Stimulated activated memory B cell treated with anti-CD40 and anti-IgM and Interleukin-4, amounts not matched to agents 10 μg/mL and 1 μg/mL and 100 μg/mL, for 72 hours (primary cell): ENCODE results near the gene OXNAD1.

Experiments used
- ATAC-seq: fragments of 150-1000 bp; cut with Tn5 transposase; 2 replicates; pipeline ENCODE4 v1.10.0; 2021
- H3K27ac Mint-ChIP-seq: one replicate; pipeline ENCODE4 v1.8.0; 2022; ENCODE audit warnings: mild to moderate bottlenecking, mixed read lengths
- H3K27me3 Mint-ChIP-seq: one replicate; pipeline ENCODE4 v1.8.0; 2022; ENCODE audit warnings: mixed read lengths
- H3K36me3 Mint-ChIP-seq: one replicate; pipeline ENCODE4 v1.8.0; 2022; ENCODE audit warnings: mixed read lengths
- H3K4me1 Mint-ChIP-seq: one replicate; pipeline ENCODE4 v1.8.0; 2022; ENCODE audit warnings: mixed read lengths
- H3K4me3 Mint-ChIP-seq: one replicate; pipeline ENCODE4 v1.8.0; 2022; ENCODE audit warnings: mild to moderate bottlenecking, moderate library complexity, mixed read lengths
- H3K9me3 Mint-ChIP-seq: one replicate; pipeline ENCODE4 v1.8.0; 2022; ENCODE audit warnings: mixed read lengths

The OXNAD1 gene

DNA sequence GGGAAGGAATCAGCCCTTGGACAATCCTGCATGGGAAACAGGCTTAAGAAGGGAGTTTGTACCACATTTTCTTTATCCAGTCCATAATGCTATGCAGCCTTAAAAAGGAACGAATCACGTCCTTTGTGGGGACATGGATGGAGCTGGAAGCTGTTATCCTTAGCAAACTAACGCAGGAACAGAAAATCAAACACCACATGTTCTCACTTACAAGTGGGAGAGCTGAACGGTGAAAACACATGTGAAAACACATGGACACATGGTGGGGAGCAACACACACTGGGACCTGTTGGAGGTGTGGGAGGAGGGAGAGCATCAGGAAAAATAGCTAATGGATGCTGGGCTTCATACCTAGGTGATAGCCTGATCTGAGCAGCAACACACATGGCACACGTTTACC lies 70.3 kb downstream of the OXNAD1 start:
- ATAC-seq, result no peak
- Mint-ChIP-seq H3K4me1 (peaks cover 24% of the 10 kb centered on the region), H3K27me3 (no peaks in the 10 kb centered on the region), H3K27ac (peak overlapping the region; percentile 44), H3K9me3 (peaks cover 8% of the 10 kb centered on the region), H3K36me3 (peaks cover 84% of the 10 kb centered on the region), H3K4me3 (no peak overlapping the region)

DNA sequence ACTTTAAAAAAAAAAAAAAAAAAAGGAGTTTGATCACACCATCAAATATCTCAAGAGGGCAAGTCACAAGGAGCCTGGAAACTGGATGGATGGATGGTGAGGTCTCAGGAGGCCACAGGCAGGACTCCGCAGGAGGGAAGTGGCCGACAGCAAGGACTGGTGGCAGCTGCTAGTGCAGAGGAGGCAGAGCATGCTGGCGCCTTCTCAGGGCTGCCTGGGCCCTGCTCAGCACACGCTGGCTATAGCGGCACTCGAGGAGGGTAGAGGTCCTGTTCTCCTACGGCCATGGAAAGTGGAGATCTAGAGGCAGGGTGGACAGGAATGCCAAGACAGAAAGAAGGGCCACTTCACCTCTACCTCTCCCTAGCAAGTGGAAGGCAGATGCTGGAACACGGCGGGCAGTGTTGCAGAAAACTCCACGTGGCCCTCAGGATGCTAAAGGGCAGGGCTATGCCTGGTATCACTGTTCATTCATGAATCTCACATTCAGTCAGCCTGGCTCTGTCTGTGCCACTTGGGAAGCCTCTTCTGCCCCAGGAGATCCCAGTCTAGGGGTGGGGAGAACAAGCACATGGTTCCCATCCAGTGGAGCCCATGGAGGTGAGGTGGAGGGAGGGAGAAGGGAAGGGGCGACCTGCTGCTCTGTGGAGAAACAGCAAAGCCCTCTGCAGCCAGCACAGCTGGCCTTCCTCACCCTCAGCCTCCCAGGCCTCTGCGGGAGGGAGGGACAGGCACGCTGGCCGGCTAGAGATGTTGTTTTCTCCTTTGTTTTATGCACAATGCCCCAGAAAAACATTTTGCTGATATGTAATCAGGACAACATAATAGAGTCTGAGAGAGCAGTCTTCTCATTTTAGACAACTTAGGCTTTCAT lies 71.0 kb downstream of the OXNAD1 start:
- H3K27ac Mint-ChIP-seq, result peak overlapping the region; percentile 44
- H3K36me3 Mint-ChIP-seq, result peaks cover 83% of the 10 kb centered on the region
- ATAC-seq, result no peak
- peaks cover 24% of the 10 kb centered on the region for H3K4me1 Mint-ChIP-seq
- H3K4me3 Mint-ChIP-seq, result no peak overlapping the region
- H3K27me3 Mint-ChIP-seq, result no peaks in the 10 kb centered on the region
- H3K9me3 Mint-ChIP-seq, result peaks cover 8% of the 10 kb centered on the region

DNA sequence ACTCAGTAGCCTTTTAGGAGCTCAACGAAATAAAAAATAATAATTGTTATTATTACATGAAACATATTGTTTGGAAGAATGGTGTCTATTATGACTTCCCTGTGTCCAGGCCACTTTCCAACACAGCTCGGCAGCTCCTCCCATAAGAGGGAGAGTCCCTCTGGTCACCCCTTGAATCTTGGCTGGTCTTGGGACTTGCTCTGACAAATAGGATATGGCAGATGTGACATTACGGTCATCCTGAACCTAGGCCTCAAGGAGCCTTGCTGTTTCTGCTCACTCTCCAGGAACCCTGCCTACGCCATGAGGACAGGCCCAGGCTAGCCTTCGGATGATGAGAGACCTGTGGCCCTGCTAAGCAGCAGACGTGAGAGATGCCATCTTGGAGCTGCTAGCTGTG lies 71.8 kb downstream of the OXNAD1 start:
- Mint-ChIP-seq H3K9me3 (peaks cover 4% of the 10 kb centered on the region), H3K27me3 (no peaks in the 10 kb centered on the region), H3K4me3 (no peak overlapping the region), H3K27ac (no peak overlapping the region), H3K36me3 (peaks cover 74% of the 10 kb centered on the region), H3K4me1 (peaks cover 24% of the 10 kb centered on the region)
- ATAC-seq, result no peak

DNA sequence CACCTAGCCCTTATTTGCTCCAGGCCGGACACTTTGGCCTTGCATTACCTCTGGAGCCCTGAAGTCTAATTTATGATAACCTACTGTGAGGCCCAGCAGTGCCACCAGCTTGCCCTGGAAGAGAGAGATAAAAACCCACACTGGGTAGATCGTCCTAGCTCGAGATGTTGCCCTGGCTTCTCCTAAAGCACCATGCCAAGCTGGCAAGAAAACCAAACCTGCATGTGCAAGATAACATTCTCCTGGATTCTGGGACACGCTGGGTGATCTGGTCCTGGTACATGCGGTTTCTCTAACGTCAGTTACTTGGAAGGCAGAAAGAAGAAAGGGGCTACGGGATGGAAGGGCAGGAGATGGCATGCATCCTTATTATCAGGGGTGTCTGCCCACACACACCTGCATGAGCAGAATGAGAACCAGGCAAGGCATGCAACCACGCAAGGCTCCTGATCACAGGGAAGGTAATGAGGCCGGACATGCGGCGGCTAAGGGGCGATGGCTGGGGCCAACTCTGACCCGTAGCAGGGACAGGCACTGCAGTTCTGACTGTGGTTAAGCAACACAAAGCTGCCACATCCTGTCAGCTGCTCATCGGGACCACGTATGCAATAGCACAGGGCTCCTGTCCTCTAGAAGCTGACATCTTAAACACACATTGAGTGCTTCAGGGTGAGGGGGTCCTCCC lies 73.0 kb downstream of the OXNAD1 start:
- peaks cover 27% of the 10 kb centered on the region for H3K4me1 Mint-ChIP-seq

DNA sequence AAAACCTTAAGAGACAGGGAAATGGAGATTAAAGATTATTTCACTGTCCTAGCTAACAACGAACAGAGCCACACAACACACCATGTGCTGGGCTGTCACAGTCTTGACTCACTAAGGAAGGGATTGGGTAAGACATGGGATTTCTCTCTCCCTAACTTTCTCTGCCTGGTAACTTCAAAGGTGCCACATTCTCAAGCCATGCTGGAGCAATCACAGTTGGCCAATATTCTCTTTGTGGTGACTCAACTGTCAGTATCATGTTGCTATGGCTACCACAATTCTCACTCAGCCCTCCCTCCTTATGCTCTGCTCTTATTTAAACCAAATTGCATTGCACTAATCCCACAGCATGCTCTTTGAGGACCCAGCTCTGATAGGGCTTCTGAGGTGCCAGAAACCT lies 74.0 kb downstream of the OXNAD1 start:
- H3K36me3 Mint-ChIP-seq, result peaks cover 66% of the 10 kb centered on the region
- H3K9me3 Mint-ChIP-seq, result no peaks in the 10 kb centered on the region
- H3K27ac Mint-ChIP-seq, result peak overlapping the region; percentile 21
- no peak overlapping the region for H3K4me3 Mint-ChIP-seq
- no peaks in the 10 kb centered on the region for H3K27me3 Mint-ChIP-seq
- H3K4me1 Mint-ChIP-seq, result peaks cover 34% of the 10 kb centered on the region
- no peak for ATAC-seq

More for the DNA sequence above, 73.0 kb downstream of the OXNAD1 start:
- peaks cover 65% of the 10 kb centered on the region for H3K36me3 Mint-ChIP-seq
- H3K9me3 Mint-ChIP-seq, result no peaks in the 10 kb centered on the region
- H3K27ac Mint-ChIP-seq, result peak overlapping the region; percentile 10
- no peak overlapping the region for H3K4me3 Mint-ChIP-seq
- no peaks in the 10 kb centered on the region for H3K27me3 Mint-ChIP-seq
- peak; percentile 77 for ATAC-seq

DNA sequence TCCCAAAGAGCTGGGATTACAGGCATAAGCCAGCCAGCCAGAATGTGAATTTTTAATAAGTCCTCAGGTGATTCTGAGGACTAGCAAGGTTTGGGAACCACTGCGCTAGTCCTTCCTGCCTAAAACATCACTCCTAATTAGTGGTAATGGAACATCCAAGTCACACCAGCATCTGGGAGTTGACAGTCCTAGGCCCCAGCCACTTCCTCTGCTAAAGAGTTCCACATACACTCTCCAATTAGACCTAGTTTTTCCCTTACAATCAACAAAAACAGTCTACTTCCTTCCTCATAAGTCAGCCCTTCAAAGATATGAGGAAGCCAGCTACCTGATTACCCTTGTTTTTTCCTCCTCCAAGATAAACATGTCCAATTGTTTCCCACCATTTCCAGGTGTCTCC lies 78.1 kb downstream of the OXNAD1 start:
- H3K9me3 Mint-ChIP-seq, result no peaks in the 10 kb centered on the region
- H3K4me1 Mint-ChIP-seq, result peaks cover 29% of the 10 kb centered on the region
- H3K4me3 Mint-ChIP-seq, result no peak overlapping the region
- no peak for ATAC-seq
- peaks cover 74% of the 10 kb centered on the region for H3K36me3 Mint-ChIP-seq
- H3K27ac Mint-ChIP-seq, result peak overlapping the region; percentile 41
- H3K27me3 Mint-ChIP-seq, result no peaks in the 10 kb centered on the region

DNA sequence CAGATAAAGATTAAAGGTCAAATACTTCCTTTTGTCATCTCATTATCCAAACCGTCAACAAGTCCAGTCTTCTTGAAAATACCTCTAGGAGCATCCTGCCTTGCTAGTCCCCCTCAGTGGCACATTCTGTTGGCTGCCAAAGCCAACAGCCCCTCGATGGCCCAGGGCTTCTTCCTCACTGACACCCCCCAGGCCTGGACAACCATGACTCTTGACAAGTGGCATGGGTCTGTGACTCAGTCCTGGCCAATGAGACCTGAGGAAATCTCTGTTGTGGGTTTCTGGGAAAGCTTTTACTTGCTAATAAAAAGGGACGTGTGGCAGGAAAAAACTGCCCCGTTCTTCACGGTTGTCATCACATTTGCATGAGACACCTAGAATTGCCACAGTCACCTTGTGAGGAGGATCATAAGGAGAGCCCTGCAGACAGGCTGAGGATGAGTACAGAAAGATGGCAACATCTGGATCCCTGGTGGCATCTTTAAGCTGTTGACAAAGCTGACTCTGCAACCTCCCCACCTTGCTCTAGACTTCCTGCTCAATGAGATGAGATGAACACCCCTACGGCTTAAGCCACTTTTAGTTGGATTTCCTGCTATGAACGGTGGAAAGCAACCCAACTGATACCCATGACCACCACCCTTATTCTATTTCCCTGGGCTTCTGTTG lies 81.5 kb downstream of the OXNAD1 start:
- no peak for ATAC-seq
- Mint-ChIP-seq H3K4me1 (peaks cover 22% of the 10 kb centered on the region), H3K27ac (no peak overlapping the region), H3K9me3 (no peaks in the 10 kb centered on the region), H3K4me3 (no peak overlapping the region), H3K36me3 (peaks cover 87% of the 10 kb centered on the region), H3K27me3 (no peaks in the 10 kb centered on the region)

DNA sequence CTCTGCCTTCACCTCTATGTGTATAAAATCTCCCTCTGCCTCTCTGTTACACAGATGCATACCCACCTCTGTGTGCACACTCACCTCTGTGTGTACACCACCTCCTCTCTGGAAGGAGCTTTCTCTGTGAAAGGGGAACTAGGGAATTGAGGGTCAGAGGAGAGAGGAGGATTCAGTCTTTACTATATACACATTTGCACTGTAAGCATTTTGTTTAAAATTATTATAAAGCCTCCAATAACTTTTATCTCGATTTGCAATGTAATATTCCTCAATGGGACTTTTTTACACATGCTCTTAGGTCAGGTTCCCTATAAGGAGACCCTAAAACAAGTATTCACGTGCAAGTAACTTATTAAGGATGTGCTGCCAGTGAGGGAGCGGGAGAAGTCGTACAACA lies 82.5 kb downstream of the OXNAD1 start:
- Mint-ChIP-seq H3K9me3 (no peaks in the 10 kb centered on the region), H3K36me3 (peaks cover 88% of the 10 kb centered on the region), H3K4me1 (peaks cover 23% of the 10 kb centered on the region), H3K4me3 (no peak overlapping the region), H3K27me3 (no peaks in the 10 kb centered on the region), H3K27ac (no peak overlapping the region)
- ATAC-seq, result no peak

DNA sequence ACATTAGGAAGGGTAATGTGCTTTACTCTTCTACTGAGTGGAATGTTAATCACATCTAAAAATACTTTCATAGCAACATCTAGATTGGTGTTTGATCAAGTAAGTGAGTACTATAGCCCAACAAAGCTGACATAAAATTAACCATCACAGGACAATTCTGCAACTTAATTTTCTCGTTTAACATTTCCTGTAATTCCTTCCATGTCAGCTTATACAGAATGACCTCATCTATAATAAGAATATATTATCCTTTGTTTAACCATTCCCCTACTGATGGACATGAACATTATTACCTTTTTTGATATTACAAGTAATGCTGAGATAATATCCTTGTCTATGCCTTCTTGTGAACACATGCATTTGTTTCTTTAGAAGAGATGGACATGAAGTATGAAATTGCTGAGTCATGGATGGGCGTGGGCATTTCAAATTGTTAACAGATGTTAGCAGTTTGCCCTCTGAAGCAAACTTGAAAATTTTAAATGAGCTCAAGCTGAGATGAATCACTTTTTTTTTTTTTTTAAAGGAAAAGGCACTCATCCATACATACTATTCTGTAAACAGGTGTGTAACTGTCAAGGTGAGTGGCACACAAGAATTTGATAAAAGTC lies 85.1 kb downstream of the OXNAD1 start:
- H3K27ac Mint-ChIP-seq, result no peak overlapping the region
- H3K36me3 Mint-ChIP-seq, result peaks cover 90% of the 10 kb centered on the region
- H3K27me3 Mint-ChIP-seq, result no peaks in the 10 kb centered on the region
- peaks cover 18% of the 10 kb centered on the region for H3K4me1 Mint-ChIP-seq
- H3K4me3 Mint-ChIP-seq, result no peak overlapping the region
- ATAC-seq, result no peak
- H3K9me3 Mint-ChIP-seq, result no peaks in the 10 kb centered on the region

DNA sequence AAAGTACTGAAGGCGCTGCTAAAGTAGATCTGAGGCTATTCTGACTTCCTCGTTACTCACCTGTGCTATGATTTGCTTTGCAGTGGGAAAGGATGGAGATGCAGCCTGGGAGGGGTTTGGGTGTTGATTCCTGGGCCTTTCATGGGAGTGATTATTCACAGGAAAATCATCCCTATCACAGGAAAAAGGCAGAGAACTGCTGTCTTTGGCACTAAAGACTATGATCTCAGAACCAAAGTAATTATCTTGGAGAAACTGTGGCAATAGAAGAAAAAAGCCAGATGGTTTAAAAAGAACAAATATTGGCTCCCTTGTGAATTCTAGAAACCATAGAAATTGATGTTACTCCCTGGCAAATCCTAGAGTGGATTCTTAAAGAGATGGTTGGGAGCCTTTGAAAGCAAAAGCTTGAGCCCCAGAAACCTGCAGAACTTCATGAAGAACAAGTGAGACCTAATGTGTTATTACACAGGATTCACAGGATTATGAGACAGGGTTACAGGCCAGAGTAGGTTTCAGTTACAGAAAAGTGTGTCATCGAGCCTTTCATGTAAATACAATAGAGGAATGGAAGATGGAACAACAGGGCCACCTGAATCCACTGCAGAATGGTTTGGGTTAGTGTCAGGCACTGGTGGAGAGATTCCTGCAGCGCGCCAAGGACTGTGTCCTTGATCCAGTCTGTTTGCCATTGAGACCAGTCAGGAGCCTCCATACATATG lies 85.7 kb downstream of the OXNAD1 start:
- Mint-ChIP-seq H3K4me1 (peaks cover 18% of the 10 kb centered on the region), H3K4me3 (no peak overlapping the region), H3K36me3 (peaks cover 90% of the 10 kb centered on the region), H3K9me3 (no peaks in the 10 kb centered on the region), H3K27ac (no peak overlapping the region), H3K27me3 (no peaks in the 10 kb centered on the region)
- ATAC-seq, result no peak

DNA sequence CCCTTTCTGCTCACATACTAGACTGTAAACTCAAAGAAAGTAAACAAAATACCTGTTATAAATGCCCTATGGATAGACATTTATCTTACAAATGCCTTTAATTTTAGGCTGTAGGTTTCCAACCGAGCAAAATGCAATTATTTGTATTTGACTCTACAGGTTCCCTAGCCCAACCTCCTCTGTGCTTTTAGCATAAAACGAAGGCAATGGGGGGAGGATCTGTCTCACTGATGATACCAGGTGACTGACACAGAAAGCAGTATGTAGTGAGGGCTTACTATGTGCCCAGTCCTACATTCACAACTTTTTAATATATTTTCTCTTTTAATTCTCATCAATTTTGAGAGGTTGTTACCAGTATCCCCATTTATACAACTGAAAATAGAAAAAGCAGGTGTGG lies 87.4 kb downstream of the OXNAD1 start:
- H3K27me3 Mint-ChIP-seq, result no peaks in the 10 kb centered on the region
- peak overlapping the region; percentile 10 for H3K27ac Mint-ChIP-seq
- H3K4me3 Mint-ChIP-seq, result no peak overlapping the region
- no peaks in the 10 kb centered on the region for H3K9me3 Mint-ChIP-seq
- ATAC-seq, result no peak
- peaks cover 26% of the 10 kb centered on the region for H3K4me1 Mint-ChIP-seq
- peaks cover 88% of the 10 kb centered on the region for H3K36me3 Mint-ChIP-seq

DNA sequence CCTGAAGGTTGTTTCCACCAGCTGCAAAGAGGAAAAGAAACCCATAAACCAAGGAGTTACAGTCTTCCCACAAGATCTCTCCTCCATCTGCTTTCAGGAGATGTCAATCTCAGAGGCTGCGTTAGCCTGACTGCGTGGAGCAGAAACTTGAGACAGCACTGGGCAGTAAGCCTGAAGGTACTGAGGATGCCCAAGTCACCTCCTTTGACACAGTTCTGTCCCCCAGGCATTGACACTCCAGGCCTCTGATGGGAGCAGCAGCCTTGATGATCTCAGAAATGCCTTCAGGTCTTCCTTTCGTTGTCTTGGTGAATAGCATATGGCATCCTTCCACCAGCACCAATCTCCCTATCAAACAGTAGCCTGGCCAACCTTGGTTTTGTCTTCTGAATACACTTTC lies 89.3 kb downstream of the OXNAD1 start:
- Mint-ChIP-seq H3K36me3 (peaks cover 88% of the 10 kb centered on the region), H3K4me1 (peaks cover 23% of the 10 kb centered on the region), H3K27ac (no peak overlapping the region), H3K27me3 (no peaks in the 10 kb centered on the region), H3K9me3 (no peaks in the 10 kb centered on the region), H3K4me3 (no peak overlapping the region)
- ATAC-seq, result no peak
